WI38 (cell line): ENCODE data around the gene METTL5.
"Not testable (repeated sequence)": the region's sequence is repeated elsewhere in the genome, so short reads cannot be mapped to it uniquely, and the experiment has no call there.

Experiments used
- H3K4me3 ChIP-seq: 2 replicates; pipeline ENCODE4 v1.5.1; 2011; ENCODE audit warnings: low read depth, mild to moderate bottlenecking, control low read depth, low read length
- CTCF ChIP-seq: IDR thresholded peaks from 2 replicates; pipeline ENCODE4 v1.5.1; 2012; ENCODE audit warnings: low read depth, mild to moderate bottlenecking, control low read depth, low read length

METTL5 gene

GRCh38 chr2:169823996-169824372, 721 bp downstream of the METTL5 start:
- TF ChIP-seq CTCF: no peak
- H3K4me3 ChIP-seq: peak overlapping the region; percentile 82

- TF ChIP-seq CTCF: no peak
- no peak overlapping the region for H3K4me3 ChIP-seq
Observed at GRCh38 chr2:169822785-169823392, 1.8 kb downstream of the METTL5 start.

GRCh38 chr2:169822036-169822435, 2.7 kb downstream of the METTL5 start:
- no peak overlapping the region for H3K4me3 ChIP-seq
- no peak for TF ChIP-seq CTCF

GRCh38 chr2:169820101-169820500, 4.6 kb downstream of the METTL5 start:
- H3K4me3 ChIP-seq: not testable (repeated sequence)

- no peak overlapping the region for H3K4me3 ChIP-seq
- TF ChIP-seq CTCF: no peak
Observed at GRCh38 chr2:169819106-169819505, 5.6 kb downstream of the METTL5 start.

GRCh38 chr2:169818241-169818640, 6.5 kb downstream of the METTL5 start:
- H3K4me3 ChIP-seq: no peak overlapping the region
- no peak for TF ChIP-seq CTCF

GRCh38 chr2:169817369-169817768, 7.3 kb downstream of the METTL5 start:
- H3K4me3 ChIP-seq: not testable (repeated sequence)

- not testable (repeated sequence) for H3K4me3 ChIP-seq
Observed at GRCh38 chr2:169816961-169817360, 7.7 kb downstream of the METTL5 start.

GRCh38 chr2:169815849-169816248, 8.9 kb downstream of the METTL5 start:
- no peak overlapping the region for H3K4me3 ChIP-seq
- TF ChIP-seq CTCF: no peak
